Astrocyte of the spinal cord (primary cell): Measurements from ENCODE around the gene ZSWIM4.

Experiments used
- DNase-seq: peaks from one replicate; pipeline ENCODE4 v3.0.0; 2011; ENCODE audit warnings: low read depth, low spot score
- H3K4me3 ChIP-seq: 2 replicates; pipeline ENCODE4 v1.5.1; 2011; ENCODE audit warnings: low read depth, mild to moderate bottlenecking, low read length, moderate library complexity
- CTCF ChIP-seq: IDR thresholded peaks from 2 replicates; pipeline ENCODE4 v1.5.1; 2012; ENCODE audit warnings: low read depth, mild to moderate bottlenecking, low read length, inconsistent platforms
- in situ Hi-C: cut with HindIII; loops from 2 replicates; pipeline ENCODE4 v1.10.0; 2017; ENCODE audit warnings: low sequenced_read_pairs

ZSWIM4 gene

DNA sequence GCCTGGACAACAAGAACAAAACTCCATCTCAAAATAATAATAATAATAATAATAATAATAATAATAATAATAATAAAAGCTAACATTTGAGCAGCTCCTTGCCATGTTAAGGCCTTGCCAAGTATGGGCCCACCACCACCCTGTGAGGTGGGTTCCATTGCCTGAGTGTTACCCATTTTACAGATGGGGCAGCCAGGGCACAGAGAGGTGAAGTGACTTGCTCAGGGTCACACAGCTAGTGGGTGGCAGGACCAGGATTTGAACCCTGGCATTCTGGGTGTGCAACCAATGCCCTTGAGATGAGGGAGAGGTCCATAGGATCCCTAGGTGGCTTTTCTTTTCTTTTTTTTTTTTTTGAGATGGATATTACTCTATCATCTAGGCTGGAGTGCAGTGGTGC is 29.5 kb downstream of the ZSWIM4 start:
- no peak for TF ChIP-seq CTCF
- no peak for DNase-seq
- in situ Hi-C loops, result no loop called here
- H3K4me3 ChIP-seq, result no peak overlapping the region

GRCh38 chr19:13825489-13826441 is 30.5 kb downstream of the ZSWIM4 start:
- peak; percentile 19 for TF ChIP-seq CTCF
- in situ Hi-C loops, result no loop called here
- no peak for DNase-seq
- no peak overlapping the region for H3K4me3 ChIP-seq

DNA sequence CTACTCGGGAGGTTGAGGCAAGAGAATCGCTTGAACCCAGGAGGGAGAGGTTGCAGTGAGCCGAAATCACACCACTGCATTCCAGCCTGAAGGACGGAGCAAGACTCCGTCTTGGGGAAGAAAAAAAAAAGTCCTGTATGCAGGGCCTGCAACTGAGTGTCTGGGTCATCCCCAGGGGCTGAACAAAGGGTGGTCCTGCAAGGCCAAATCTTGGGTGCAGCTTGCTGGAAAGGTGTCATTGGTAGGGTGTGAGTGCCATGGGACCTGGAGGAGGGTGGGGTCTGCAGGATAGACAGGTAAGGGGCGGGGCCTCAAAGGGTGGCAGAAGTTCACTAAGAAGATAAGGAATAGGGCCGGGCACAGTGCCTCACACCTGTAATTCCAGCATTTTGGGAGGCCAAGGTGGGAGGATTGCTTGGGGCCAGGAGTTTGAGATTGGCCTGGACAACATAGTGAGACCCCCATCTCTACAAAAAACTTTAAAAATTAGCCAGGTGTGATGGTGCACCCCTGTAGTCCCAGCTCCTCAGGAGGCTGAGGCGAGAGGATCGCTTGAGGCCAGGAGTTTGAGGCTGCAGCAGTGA is 31.5 kb downstream of the ZSWIM4 start:
- DNase-seq, result no peak
- no peak for TF ChIP-seq CTCF
- in situ Hi-C loops, result no loop called here
- H3K4me3 ChIP-seq, result no peak overlapping the region

DNA sequence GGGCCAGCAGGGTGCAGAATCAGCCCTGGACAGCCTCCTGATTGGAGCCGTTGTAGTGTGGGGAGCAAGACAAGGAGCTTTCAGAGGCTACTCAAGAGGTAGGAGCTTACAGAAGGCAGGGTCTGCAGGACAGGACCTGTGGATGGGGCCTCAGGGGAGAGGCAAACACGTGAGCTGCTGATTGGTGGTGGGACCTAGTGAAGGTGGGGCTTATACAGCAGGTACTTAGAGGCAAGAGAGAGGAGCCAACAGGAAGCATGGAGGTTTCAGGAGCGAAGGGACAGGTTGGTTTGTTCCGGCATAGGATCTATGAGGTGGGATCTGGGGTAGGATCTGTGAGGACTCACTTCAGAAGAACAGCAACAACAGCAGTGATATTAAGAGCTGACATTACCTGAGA is 32.4 kb downstream of the ZSWIM4 start:
- no peak overlapping the region for H3K4me3 ChIP-seq
- DNase-seq, result no peak
- in situ Hi-C loops, result no loop called here
- peak; percentile 2 for TF ChIP-seq CTCF

DNA sequence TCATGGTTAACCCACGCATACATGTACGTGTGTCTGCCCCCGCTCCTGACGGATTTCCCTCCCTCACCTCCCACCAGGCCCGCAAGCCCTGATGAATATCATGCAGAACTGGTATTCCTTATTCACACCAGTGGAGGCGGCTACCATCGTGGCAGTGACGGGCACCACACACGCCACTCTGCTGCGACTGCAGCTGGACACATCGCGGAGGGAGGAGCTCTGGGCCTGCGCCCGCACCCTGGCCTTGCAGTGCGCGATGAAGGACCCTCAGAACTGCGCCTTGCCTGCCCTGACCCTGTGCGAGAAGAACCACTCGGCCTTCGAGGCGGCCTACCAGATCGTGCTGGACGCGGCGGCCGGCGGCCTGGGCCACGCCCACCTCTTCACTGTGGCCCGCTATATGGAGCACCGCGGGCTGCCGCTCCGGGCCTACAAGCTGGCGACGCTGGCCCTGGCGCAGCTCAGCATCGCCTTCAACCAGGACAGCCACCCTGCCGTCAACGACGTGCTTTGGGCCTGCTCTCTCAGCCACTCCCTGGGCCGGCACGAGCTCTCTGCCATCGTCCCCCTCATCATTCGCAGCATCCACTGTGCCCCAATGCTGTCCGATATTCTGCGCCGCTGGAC is 35.0 kb downstream of the ZSWIM4 start:
- no peak overlapping the region for H3K4me3 ChIP-seq
- DNase-seq, result no peak
- in situ Hi-C loops, result no loop called here
- no peak for TF ChIP-seq CTCF

DNA sequence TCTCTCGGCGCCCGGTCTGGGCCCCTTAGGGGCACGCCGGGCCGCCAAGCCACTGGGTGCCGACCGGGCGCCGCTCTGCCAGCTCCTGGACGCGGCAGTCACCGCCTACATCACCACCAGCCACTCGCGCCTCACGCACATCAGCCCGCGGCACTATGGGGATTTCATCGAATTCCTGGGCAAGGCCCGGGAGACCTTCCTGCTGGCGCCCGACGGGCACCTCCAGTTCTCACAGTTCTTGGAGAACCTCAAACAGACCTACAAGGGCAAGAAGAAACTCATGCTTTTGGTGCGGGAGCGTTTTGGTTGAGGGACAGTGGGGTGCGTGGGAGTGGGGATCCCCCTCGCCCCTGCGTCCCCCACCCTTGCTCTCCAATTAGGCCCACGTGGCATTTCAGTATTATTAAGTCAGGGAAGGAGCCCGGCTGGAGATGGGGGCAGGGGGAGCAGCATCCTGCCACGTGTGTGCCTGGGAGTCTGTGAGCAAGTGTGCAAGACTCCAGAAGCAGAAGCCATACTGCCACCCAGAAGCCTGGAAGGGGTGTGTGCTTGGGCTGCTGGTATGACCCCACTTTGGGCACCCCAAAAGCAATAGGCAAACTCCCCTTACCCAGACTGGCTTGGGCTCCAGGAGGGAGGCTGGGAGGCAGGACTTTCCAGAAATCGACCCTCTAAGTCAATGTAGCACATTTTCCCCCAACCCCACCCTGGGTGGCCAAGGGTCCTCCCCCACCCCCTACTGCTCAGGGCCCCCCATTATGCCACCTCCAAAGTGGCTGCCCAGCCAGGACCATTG is 35.7 kb downstream of the ZSWIM4 start:
- in situ Hi-C loops, result no loop called here
- no peak for TF ChIP-seq CTCF
- H3K4me3 ChIP-seq, result no peak overlapping the region
- DNase-seq, result peak; percentile 51
